Measurements from ENCODE around the gene EFNA1.

DNA sequence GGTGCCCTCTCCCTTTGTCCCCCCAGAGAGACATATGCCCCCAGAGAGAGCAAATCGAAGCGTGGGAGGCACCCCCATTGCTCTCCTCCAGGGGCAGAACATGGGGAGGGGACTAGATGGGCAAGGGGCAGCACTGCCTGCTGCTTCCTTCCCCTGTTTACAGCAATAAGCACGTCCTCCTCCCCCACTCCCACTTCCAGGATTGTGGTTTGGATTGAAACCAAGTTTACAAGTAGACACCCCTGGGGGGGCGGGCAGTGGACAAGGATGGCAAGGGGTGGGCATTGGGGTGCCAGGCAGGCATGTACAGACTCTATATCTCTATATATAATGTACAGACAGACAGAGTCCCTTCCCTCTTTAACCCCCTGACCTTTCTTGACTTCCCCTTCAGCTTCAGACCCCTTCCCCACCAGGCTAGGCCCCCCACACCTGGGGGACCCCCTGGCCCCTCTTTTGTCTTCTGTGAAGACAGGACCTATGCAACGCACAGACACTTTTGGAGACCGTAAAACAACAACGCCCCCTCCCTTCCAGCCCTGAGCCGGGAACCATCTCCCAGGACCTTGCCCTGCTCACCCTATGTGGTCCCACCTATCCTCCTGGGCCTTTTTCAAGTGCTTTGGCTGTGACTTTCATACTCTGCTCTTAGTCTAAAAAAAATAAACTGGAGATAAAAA, 40.7 kb upstream of the EFNA1 start:
- TF ChIP-seq, protein P1, sequence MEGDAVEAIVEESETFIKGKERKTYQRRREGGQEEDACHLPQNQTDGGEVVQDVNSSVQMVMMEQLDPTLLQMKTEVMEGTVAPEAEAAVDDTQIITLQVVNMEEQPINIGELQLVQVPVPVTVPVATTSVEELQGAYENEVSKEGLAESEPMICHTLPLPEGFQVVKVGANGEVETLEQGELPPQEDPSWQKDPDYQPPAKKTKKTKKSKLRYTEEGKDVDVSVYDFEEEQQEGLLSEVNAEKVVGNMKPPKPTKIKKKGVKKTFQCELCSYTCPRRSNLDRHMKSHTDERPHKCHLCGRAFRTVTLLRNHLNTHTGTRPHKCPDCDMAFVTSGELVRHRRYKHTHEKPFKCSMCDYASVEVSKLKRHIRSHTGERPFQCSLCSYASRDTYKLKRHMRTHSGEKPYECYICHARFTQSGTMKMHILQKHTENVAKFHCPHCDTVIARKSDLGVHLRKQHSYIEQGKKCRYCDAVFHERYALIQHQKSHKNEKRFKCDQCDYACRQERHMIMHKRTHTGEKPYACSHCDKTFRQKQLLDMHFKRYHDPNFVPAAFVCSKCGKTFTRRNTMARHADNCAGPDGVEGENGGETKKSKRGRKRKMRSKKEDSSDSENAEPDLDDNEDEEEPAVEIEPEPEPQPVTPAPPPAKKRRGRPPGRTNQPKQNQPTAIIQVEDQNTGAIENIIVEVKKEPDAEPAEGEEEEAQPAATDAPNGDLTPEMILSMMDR (conservative IDR thresholded peaks at IDR 0.05; ENCODE audit: low read depth, low read length): no peak
- TF ChIP-seq BHLHE40 (IDR thresholded peaks at IDR 0.05; ENCODE audit: low read depth, low read length): no peak
